DMS114 treated with DMSO at 0.1 percent for 48 hours (cell line): ENCODE data around the gene PIP5K1B.
A peak's percentile ranks its signal among the peaks of the same experiment; 100 is the strongest.

Experiments
- DNase-seq: peaks from one replicate; lab custom pipeline; 2025; ENCODE audit not compliant: unreplicated experiment; lab: John Stamatoyannopoulos, UW

The PIP5K1B gene

DNA sequence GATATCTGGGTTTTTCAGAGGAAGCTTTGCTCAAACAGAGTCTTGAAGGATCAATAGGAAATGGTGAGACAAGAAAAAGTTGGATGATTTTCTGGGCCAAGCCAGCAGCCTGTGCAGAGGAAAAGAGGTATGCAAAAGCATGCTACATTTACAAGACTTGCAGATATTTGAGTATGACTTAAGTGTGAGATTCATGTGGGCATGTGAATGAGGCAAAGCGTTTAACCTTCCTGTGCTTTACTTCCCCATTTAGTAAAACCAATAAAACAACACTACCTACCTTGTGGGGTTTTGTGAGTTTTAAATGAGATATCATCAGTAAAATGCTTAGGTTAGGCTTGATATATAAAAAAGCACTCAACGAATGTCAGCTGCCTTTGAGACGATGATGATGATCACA is 58.1 kb downstream of the PIP5K1B start:
- no peak for DNase-seq

DNA sequence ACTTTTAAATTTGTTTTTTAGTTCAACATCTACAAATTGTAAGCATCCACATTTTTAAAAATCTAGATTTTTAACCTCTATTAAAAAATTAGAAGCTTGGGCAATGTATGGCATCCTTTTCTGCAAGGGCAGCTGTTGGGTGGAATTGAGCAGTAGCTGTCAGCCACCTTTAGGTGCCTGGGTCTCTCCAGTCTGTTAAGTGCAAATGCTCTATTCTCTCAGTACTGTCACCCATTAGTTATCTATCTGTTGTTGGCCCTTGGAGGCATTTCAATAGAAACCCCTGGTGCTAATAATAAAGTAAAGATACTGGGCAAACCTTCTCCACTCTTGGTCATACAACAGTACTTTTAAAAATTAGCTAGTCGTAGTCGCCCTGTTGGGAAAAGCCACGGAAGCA is 63.6 kb downstream of the PIP5K1B start:
- no peak for DNase-seq

DNA sequence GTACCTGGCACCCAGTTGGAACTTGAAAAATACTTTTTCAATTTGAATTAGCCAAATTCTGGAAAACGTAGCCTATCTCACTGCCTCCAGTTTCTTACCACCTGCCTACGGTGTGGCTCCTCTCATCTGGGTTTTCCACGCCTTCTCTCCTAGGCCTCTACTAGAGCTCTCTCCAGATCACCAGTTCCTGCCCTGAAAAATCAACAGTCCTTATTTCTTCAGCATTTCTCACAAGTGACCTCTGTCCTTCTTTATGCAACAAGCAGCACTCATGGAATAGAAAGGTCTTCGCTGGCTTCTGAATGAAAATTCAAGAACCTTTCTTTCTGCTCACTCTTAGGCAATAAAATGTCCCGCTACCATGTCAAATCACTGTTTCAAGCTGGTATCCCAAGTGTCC is 64.8 kb downstream of the PIP5K1B start:
- DNase-seq: no peak

DNA sequence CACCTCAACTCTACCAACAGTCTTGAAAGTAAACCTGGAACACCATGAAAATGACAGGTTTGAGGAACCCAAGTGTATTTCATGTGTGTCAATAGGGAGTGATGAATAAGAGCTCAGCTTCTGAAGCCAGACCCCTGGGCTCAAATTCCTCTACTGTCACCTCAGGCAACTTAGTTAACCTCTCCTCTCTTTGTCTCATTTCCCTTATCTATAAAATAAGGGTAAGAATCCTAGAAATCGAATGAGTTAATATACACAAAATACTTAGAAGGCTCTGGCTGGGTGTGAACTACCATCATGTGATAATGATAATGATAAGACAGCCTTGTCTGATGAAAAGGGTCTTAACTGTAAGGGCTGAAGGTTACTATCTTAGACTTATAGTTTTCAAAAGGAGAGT is 66.3 kb downstream of the PIP5K1B start:
- no peak for DNase-seq

DNA sequence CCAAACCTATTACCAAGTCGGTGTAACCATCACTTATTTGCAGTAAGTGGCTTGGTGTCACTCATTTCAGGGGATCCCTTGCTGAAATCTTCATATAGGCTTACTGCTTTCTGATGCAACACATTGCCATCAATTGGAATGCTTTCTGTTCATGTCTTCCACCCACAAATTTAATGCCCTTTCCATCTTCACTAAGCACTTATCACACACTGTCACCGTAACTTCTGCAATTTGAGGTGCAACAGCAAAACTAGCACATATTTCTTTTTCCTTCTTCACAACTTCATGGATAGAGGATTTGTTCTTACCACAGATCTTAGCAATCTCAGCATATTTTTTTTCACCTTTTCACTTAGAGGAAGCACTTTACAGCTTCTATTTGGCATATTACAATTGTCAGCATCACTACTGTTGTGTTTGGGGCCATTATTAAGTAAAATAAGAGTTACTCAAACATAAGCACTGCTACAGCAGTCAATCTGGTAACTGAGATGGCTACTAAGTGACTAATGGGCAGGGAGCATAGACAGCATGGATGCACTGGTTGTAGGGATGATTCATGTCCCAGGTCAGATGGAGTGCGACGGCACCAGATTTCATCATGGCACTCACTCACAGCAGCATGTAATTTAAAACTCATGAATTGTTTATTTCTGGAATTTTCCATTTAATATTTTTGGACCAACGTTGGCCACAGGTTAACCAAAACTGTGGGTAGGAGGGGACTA is 70.1 kb downstream of the PIP5K1B start:
- DNase-seq: no peak

DNA sequence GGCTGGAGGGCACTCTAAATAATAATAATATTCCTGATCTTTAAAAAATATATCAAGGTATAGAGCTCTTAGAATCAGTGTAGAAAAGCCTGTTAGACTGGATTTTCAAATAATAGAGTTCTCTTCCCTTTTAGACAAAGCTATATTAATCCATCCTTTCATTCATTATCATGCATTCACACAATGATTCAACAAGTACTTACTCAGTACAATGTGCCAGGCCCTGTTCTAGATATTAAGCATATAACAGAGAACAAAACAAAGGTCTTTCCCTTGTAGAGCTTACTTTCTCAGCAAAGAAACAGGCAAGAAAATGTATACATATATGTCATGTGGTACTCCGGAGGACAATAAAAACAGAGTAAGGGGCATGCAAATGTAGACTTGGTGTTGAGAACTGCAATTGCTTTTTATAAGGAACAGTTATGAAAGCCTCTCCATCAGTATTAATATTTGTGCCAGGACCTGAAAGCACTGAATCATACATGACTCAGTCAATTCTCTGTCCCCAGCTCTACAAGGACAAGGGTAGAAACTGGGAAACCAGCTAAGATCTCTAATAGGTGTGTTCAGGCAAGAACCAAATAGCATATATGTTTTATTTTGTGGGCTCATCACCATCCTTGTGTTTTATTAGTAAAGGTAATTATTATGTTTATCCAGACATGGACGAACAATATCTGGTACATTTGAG is 72.2 kb downstream of the PIP5K1B start:
- DNase-seq: no peak

DNA sequence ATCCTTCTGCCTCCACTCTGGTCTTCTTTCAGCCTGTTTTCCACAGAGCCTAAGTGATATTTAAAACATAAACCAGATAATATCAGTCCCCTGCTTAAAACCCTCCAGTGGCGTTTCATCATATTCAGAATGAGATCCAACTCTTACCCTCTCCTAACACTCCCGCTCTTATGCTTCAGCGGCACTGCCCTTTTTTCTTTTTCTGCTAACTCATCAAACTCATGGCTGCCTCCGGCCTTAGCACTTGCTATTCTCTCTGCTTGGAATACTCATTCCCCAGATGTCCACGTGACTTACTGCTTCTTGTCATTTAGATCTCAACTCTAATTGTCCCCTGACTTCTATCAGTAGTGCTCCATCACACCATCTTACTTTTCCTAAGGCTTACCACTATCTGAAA is 73.6 kb downstream of the PIP5K1B start:
- DNase-seq: no peak

DNA sequence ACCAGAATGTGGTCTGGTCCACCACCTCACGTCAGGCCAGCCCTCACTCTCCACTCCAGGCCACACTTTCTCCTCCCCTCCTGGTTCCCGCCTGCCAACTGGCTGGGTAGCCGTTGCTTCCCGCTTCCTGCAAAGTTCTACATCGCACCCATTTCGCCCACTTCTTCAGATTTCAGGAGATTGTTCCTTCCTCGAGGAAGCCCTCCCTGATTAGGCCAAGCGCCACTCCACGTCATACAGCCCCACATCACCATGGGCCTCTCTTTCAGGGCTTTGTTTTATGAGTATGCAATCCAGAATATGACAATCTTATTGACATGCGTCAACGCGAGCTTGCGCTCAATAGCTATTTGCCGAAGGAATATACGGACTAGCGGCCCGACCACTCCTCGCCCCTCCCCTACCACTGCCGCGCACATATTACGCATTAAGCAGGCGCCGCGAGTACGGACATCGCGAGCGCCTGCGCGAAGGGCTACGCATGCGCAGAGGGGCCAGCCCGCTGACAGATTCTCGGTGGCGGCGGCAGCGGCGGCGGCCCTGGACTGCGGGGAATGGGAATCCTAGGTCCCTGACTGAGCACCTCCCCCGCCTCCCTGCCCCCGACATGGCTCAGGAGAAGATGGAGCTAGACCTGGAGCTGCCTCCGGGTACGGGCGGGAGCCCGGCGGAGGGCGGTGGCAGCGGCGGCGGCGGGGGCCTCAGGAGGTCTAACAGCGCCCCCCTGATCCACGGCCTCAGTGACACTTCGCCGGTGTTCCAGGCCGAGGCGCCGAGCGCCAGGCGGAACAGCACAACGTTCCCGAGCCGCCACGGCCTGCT is 74.7 kb downstream of the PIP5K1B start:
- DNase-seq: peak; percentile 58

DNA sequence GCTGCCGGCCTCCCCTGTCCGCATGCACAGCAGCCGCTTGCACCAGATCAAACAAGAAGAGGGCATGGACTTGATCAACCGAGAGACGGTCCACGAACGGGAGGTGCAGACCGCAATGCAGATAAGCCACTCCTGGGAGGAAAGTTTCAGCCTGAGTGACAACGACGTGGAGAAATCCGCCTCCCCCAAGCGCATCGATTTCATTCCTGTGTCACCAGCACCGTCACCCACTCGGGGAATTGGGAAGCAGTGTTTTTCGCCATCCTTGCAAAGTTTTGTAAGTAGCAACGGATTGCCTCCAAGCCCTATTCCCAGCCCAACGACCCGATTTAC is 75.3 kb downstream of the PIP5K1B start:
- no peak for DNase-seq

DNA sequence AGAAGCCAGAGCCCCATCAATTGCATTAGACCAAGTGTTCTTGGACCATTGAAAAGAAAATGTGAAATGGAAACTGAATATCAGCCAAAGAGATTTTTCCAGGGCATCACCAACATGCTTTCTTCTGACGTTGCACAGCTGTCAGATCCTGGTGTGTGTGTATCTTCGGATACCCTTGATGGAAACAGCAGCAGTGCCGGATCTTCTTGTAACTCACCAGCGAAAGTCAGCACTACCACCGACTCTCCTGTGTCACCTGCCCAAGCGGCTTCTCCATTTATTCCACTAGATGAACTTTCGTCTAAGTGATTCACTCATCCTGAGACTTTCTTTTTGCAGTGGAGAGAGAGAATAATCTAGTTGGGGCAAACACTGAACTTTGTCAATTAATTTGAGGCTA is 75.7 kb downstream of the PIP5K1B start:
- DNase-seq: no peak

DNA sequence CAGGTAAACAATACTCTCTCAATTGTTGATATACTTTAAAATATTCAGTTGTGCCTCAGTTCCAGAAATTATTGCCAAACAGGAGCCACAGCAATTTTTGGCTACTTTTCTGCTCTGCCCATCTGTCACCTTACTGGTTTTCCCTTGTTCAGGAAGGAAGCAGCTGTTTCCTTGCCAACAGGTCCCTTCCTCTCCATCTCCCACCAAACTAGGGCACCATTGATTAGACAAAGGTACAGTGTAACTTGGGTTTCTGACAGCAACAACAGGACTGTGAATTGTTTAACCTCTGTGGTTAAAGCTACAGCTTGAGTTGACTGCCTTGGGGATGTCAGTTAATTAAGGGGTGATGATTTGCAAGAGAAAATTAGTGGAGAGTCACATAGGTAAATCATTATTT is 76.9 kb downstream of the PIP5K1B start:
- DNase-seq: no peak

DNA sequence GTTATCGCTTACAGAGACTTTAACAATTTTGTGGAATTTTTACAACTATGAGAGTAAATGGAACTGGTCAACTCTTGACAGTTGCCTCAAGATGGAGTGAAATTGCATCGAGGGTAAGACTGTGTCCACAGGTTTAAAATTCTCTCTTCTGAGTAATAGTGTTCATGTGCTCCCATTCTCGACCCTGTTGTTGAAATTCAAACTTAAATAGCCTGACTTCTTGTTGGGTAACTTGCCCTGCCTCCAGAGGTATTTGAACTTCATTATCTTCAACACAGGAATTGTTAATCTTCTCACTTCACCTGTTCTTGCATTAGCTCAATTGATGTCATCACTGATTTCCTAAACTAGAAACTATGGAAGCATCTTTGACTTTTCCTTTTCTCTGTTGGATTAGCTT is 77.5 kb downstream of the PIP5K1B start:
- no peak for DNase-seq

DNA sequence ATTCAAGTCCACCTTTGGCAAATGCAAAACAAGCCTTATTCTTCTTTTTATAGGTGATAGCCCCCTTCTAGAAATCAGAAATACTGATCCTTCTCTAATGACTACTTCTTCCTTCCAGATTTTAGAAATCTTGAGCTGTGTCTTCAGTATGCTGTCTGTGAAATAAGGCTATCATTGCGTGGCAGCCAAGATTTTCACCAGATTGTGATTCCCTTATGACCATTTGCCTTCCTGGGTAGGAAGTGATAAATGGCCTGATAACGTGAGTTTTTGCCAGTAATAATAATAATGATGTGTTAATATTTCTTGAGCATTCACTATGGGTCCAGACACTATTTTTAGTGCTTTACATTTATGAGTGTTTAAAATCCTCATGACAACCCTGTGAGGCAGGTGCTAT is 80.9 kb downstream of the PIP5K1B start:
- no peak for DNase-seq

DNA sequence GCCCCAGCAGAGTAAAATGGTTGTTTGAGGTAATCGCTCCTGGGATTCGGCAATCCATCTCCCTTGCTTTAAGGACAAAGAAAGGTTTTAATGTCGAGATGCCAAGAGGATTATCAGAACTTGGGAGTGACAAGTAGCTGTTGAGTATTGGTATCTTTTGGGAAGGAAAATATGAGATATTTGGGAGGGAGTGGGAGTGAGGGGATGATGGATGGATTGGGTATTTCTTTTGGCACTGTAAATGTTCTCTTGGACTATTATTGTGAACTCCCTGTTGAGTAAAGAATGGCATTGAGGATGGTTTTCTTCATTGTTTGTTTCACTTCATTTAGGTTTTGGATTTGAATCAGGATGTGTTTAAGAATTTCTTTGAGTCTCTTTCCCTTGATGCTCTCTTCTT is 86.1 kb downstream of the PIP5K1B start:
- DNase-seq: no peak

DNA sequence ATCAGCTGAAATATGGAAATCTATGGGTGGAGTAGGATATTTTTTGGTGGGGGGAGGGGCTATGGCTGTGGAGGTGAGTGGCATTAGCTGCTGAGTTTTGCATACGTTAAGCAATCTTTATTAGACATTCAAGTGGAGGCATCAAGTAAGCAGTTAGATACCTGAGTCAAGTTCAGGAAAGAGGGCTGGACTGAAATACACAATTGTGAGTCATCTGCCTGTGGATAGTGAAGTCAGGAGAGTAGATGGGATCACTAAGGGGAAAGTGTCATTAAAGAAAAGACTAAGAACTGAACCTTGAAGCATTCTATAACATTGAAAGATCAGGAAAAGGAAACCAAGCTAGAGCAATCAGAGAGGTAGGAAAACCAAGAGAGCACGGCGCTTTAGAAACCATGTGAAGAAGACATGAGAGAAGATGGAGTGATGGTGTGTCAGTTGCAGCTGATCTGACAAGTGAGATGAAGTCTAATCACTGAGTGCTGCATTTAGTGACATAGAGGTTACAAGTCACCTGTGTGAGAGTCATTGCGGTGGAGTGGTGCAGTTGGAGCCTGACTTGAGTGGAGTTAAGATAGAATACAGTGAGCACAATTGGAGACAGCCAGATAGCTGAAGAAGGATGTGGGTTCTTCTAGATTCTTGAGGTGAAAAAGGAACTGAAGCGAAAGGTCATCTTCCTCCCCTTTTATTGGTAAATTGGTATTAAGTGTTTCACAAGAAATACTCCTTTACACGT is 88.7 kb downstream of the PIP5K1B start:
- DNase-seq: no peak

DNA sequence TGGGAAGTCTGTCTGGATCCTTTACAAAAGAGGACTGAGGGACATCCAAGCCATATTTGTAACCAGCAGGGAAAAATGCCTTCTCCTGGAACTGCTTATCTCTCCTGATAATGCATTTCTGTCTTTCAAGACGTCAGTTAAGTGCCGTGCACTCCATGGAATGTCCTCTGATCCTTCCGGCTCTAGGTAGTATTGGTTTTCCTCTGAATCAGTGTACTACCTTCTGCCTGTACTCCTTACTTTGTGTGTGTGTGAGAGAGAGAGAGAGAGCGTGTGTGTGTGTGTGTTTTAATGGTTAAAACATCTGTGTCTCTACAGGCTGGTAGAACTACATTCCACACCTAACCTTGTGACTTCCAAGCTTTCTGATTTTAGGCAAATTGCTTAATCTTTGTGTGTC is 89.9 kb downstream of the PIP5K1B start:
- no peak for DNase-seq

DNA sequence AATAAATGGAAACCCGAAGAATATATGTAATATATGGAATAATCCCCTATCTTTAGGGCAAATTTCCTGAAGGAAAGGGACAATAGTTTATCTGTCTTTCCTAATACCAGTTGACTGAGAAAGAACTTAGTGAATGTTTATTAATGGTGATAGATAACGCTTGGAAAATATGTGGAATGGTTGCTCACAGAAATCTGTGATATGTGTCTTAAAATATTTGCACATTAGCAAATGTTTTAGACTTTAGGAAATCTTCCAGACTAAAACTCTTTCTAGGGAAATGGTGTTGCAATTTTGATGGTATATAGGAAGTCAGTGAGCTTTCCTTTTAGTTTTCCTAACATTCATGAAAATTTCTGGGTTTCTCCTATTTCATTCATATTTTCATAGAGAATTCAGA is 90.4 kb downstream of the PIP5K1B start:
- no peak for DNase-seq

DNA sequence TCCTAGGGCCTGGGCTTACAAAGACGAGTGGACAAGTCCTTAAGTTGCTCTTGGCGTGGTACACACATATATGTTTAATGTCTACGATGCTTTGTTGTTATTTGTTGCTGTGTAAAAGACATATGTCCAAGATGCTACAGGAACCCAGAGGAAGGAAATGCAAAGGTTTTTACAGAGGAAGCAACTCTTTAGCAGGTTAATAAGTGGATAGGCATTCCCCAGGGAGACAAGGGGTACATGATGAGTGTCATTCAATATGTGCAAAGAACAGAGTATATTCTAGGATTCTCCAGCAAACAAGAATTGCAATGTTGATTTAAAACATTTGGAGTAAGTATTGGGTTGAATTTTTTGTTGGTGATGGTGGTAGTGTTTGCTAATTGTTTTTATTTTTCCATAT is 92.1 kb downstream of the PIP5K1B start:
- no peak for DNase-seq

DNA sequence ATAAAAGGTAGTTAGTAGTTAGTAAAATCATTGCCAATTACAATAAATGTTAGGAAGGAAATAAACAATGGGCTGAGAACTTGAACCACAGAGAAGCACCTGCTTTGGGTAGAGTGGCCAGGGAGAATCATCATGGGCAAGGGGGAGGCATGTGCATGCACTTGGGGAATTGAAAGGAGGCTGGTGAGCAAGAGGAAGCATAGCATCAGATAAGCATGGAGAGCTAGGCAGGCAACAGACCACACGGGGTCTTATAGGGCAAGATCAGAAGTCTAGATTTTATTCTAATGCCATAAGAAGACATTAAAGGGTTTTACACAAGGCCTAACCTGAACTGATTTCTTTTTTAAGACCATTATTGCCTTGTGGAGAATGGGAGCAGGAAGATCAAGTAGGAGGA is 93.4 kb downstream of the PIP5K1B start:
- no peak for DNase-seq

DNA sequence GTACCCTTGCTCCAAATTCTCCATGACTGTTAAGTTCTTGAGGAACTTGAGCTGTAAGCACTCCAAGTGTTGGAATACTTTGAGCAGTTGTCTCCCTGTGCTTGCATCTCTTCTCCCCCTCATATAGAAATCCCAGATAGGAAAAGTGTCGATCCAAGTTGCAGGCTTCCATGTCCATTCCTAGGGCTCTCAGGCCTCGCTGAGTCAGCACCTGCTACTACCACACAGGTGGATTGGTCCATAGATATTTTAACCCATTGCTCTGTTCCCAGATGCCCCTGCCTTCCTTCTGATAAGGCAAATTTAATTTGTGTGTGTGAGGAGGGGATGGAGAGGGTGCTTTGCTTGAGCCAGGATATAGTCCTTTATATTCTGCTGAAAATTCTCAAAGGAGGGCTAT is 95.8 kb downstream of the PIP5K1B start:
- no peak for DNase-seq

DNA sequence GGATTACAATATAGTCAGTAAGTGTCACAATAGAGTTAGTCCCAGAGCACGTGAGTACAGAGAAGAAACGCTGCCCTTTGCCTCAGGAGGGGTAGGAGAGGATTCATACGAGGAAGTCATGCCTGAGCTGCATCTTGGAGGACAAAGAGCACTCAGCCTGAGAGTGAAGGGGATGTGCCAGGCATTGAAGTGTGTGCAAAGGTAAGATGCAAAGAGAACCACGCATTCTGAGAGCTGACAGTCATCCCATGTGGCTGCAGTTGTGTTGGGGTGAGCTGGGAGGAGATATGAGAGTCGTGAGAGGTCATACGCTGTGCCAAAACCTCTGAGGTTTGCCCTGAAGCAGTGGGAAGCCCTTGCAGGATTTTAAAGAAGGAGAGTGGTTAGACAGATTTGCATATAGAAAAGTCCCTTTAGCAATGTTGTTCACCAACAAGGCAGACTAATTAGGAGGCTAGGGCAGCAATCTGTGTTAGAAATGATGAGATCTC is 97.5 kb downstream of the PIP5K1B start:
- no peak for DNase-seq
